ENCODE data around the gene ICAM2.

The ICAM2 gene

GRCh38 chr17:64058621-64059020, 38.2 kb upstream of the ICAM2 start:
- no peak for DNase-seq
- TF ChIP-seq CTCF (IDR thresholded peaks at IDR 0.05; ENCODE audit: low read depth, low read length, missing control alignments), result no peak
- in situ Hi-C loops (cut with HindIII; ENCODE audit: low pct_ligation_motif_present, low sequenced_read_pairs), result no loop called here
- peaks cover 15% of the 10 kb centered on the region for H3K36me3 ChIP-seq (replicated peaks)
- H3K27me3 ChIP-seq (replicated peaks), result no peaks in the 10 kb centered on the region
- no peak overlapping the region for H3K27ac ChIP-seq
- H3K4me3 ChIP-seq (ENCODE audit: low read depth, low read length), result no peak overlapping the region

GRCh38 chr17:64057701-64058263, 37.3 kb upstream of the ICAM2 start:
- no peak overlapping the region for H3K4me3 ChIP-seq (ENCODE audit: low read depth, low read length)
- no peak for TF ChIP-seq CTCF (IDR thresholded peaks at IDR 0.05; ENCODE audit: low read depth, low read length, missing control alignments)
- in situ Hi-C loops (cut with HindIII; ENCODE audit: low pct_ligation_motif_present, low sequenced_read_pairs), result no loop called here
- no peak for DNase-seq
- no peaks in the 10 kb centered on the region for H3K27me3 ChIP-seq (replicated peaks)
- H3K27ac ChIP-seq, result no peak overlapping the region
- peaks cover 15% of the 10 kb centered on the region for H3K36me3 ChIP-seq (replicated peaks)

GRCh38 chr17:64056269-64057005, 36.0 kb upstream of the ICAM2 start:
- Histone ChIP-seq H3K36me3 (replicated peaks) (peaks cover 15% of the 10 kb centered on the region), H3K4me3 (ENCODE audit: low read depth, low read length) (no peak overlapping the region), H3K27ac (no peak overlapping the region), H3K27me3 (replicated peaks) (no peaks in the 10 kb centered on the region)
- DNase-seq, result no peak
- no peak for TF ChIP-seq CTCF (IDR thresholded peaks at IDR 0.05; ENCODE audit: low read depth, low read length, missing control alignments)
- in situ Hi-C loops (cut with HindIII; ENCODE audit: low pct_ligation_motif_present, low sequenced_read_pairs), result no loop called here

GRCh38 chr17:64055183-64056142, 35.0 kb upstream of the ICAM2 start:
- TF ChIP-seq CTCF (IDR thresholded peaks at IDR 0.05; ENCODE audit: low read depth, low read length, missing control alignments), result peak; percentile 12
- H3K36me3 ChIP-seq (replicated peaks), result peaks cover 15% of the 10 kb centered on the region
- no peak overlapping the region for H3K4me3 ChIP-seq (ENCODE audit: low read depth, low read length)
- H3K27ac ChIP-seq, result no peak overlapping the region
- DNase-seq, result no peak
- no peaks in the 10 kb centered on the region for H3K27me3 ChIP-seq (replicated peaks)
- in situ Hi-C loops (cut with HindIII; ENCODE audit: low pct_ligation_motif_present, low sequenced_read_pairs), result no loop called here

GRCh38 chr17:64054304-64054703, 33.9 kb upstream of the ICAM2 start:
- Histone ChIP-seq H3K36me3 (replicated peaks) (peaks cover 15% of the 10 kb centered on the region), H3K27ac (no peak overlapping the region), H3K27me3 (replicated peaks) (no peaks in the 10 kb centered on the region), H3K4me3 (ENCODE audit: low read depth, low read length) (no peak overlapping the region)
- in situ Hi-C loops (cut with HindIII; ENCODE audit: low pct_ligation_motif_present, low sequenced_read_pairs), result no loop called here
- no peak for TF ChIP-seq CTCF (IDR thresholded peaks at IDR 0.05; ENCODE audit: low read depth, low read length, missing control alignments)
- no peak for DNase-seq
